IPS-NIHi7 (cell line): ENCODE measurements around the gene LGR4.

ENCODE experiments used
- DNase-seq: peaks from one replicate; pipeline ENCODE4 v3.0.0; 2012; ENCODE audit warnings: mixed read lengths; ENCODE audit errors: extremely low spot score

The LGR4 gene

DNA sequence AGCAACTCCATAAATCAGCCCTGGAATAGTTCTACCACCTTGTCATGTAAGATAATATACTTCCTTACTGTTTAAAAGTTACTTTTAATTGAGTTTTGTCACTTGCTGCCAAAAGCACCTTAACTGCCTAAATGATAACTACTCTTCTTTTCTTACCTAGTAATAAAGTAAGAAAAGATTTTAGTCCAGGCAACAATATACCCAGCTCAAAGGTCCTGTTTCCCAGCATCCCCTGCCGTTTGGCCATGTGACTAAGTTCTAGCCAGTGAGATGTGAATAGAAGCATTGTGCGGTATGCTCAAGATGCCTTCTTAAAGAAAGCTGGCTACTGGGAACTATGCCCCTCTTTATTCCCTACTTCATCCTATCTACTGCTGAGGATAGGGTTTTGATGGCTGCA lies 70.1 kb downstream of the LGR4 start:
- DNase-seq = no peak

DNA sequence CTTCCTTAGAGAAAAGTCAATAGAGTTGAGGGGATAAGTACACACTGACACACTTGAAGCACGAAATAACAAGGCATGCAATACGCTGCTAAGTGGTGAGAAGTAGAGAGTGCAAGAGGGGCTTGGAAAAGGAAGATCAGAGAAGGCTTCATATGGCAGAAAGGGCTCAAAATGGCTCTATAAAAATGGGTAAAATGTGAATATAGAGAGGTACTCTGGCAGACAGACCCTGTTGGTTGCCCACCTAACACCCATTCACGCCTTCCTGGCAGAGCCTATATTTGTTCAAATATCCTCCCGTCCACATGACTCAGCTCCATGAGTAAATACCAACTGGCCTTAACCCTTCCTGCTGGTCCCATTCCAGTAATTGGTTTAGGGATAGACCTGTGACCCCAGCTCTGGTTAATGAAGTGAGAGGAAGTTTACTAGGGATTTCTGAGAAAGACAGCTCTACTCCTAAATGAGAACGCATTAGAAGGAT lies 70.7 kb downstream of the LGR4 start:
- no peak for DNase-seq

DNA sequence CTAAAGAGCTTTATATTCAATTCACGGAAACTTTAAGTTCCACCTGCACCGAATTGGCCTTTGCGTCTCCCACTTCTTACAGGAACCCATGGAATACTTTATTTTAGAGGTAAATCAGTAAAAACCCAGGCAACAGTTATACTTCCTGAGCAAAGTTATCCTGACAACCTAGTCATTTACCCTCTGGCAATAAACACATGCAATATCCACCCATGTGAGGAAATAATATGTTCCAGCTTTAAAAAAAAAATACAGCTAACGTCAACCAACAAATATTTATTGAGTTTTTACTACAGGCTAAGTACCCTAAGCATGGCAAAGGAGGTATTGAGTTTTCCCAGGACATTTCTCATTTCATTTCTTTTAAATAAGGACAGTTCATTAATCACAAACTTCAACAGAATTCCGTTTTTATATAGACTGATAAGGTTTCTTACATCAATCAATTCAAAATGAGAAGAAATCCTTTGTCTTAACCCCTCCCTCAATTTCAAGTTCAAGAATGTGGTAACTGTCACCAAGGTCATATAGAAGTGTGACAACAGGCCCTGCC lies 71.2 kb downstream of the LGR4 start:
- DNase-seq = no peak

DNA sequence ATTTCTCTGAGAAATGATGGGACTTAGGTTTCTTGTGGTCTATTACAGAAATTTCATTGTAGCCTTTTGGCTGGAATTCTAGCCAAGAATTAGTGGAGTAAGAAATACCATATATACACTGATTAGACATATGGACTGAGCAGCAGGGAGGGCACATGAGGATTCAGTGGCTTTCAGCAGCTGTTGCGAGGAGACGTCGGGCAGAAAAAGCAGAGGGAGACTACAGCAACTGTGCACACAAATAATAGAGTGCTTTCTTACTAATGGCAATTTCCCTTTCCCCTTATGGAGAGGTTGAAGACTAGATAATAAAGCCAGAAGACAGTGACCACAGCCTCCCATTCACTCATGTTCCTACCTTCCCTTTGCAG lies 74.2 kb downstream of the LGR4 start:
- no peak for DNase-seq

DNA sequence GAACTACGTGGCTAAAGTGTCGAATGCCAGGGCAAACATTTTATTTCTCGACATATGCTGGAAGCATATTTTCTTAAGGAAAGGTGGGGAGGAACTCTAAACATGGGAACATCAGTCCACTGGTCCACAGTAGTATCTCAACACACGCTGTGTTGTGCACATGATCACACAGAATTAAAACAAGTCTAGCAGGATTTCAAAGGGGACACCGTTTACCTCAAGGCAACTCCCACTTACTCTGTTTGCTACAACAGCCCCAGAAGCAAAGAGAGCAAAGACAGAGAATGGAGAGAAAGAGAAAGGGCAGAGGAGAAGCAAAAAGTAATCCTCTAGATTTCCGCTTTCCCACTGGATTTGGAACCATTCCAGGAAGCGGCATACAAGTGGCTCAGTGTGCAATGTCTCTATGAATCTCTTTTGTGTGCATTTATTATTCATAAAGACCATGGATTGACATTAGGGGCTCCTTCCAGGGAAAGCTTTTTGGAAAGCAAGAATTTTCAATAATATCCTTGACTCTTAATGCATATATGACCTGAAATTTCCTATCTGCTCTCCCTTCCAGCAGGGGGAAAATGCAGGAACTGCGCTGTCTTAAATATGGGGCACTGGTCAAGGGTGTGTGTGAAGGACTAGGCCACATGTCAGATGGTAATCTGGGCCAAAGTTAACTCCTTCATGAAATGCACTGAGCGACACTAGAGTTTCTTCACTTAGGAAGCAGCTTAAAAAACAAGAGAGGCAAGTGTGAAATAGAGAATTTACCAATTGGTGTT lies 74.8 kb downstream of the LGR4 start:
- no peak for DNase-seq

DNA sequence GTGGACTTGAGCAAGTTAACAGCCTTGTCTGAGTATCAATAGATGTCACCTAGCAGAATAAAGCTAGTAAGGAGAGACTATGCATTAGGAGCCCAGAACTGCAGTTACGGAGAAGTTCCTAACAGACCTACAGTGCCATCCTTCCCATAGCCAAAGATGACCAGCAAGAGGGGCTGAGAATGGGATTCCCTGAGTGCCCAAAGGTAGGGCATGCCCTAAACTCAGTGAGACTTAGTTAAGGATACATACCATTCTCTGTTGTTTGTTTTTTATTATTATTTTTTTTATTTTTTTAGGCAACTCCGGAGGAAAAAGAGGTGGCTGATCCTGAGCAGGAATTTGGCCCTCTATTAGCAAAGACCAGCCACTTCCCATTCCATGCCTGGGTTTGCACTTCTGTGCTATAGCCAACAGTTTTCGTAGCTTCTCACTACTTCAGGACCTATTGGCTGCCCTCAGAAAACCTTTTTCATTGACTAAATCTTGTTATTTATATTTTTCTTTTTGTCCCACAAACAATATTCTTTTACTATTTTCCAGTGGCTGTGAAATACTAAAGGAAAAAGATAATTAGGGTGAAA lies 76.2 kb downstream of the LGR4 start:
- DNase-seq = no peak

DNA sequence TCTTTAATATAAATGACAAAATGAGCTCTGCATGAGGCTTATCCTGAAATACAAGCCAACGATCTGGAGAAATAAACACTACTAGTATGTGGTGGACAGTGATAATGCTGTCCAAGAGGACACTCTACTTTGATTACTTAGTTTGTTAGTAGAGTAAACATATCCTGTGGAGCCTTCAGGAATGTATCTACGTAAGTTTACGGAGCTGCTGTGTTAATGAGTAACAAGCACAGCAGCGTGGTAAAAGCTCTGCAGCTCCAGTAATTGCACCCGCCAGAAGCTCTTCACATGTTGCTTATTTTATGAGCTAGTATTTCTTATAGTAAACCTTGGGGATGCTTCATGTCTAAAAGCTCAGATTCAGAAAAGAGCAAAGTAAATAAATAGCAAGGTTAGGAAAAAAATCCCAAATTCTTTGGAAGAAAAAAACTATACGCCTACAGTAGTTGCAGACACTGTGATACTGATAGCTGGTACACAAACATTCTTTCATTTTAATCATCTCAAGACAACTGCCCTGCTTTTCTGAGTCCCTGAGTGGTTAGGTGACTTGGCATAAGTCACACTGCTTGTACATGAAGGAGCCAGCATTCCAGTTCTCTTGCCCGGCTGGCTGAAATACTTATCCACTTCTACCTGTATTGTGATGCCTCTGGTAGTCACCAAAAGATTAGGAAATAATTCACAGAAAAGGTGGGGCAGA lies 76.9 kb downstream of the LGR4 start:
- DNase-seq = no peak

DNA sequence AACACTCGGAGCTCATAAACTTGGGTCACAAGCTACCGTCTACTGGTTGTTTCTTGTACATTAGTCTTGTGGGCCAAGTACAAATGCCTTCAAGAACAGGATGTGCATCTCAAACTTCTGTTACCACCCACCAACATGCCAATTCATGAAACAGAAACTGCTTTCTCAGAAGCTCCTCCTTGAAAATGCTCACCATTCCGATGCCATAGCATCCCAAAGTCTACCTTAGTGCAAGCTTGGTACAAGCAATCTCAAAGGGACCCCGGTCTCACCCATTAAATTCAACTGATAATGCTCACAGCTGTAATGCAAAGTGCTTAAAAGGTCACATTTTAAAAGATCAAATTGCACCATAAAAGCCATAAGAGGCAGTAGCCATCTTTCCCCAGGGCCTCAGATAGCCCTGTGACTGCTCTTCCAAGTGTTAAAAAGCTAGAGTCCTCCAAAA lies 77.8 kb downstream of the LGR4 start:
- no peak for DNase-seq

DNA sequence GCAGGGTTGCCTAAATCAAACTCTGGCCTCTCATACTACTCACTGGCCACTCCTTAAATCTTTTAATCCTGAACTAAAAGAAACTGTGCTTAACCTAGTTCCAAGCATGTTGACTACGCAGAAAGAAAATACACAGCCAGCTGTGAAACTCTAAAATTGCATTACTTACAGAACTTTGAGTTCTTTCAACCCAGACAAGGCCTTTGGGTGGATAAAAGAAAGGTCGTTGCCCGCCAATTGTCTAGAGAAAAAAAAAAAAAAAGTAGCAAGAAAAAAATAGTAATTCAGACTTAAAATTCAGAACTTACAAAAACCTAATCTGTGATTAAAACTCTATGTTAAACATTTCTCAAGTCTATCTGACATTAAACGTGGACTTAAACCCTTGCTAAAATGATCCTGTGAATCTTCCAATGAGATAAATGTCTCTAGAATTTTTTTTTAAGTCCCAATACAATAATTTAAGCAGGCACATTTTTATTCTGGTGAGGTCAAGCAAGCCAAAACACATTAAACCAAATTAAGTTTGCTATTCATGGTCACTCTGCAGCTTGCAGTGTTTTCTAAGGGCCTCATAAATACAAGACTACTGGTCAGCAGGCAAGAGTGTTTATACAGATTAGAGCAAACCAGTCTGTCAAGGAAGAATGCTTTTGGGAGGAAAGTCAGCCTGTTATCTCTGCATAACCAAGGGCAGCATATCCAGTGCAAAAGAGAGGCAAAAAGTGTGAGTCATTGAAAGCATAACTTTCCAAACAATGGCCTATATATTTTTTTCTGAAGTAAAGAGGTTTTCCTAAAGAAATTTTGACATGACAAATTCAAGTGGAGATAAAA lies 80.1 kb downstream of the LGR4 start:
- no peak for DNase-seq

DNA sequence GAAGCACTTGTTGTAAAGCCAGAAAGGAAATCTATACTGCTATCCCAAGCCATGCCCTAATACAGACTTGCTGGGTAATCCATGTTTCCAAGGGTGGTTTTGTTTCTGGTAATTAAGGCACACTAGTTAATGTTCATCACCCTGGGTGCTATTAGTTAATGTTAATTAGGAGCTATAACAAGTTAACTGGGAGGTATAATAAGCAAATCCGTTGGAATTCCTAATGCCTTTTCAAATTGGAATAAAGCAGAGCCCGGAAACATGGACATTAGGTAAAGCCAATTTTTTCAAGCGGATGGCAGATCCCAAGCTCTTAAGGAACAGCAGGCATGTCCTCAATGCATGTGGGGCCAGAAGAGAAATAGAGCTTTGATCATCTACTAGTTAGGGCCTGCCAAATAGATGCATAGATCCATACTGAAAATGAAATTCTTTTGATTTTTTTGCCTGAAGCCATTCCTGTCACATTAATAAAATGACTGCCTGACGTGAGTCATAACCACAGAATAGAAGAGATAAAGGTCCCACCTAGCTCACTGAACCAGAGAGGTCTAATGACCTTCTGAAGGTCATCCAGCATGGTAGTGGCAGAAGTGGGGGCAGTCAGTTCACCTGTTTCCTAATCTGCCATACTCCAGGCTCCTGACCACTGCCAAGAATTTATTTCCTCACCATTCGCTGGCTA lies 81.1 kb downstream of the LGR4 start:
- no peak for DNase-seq

DNA sequence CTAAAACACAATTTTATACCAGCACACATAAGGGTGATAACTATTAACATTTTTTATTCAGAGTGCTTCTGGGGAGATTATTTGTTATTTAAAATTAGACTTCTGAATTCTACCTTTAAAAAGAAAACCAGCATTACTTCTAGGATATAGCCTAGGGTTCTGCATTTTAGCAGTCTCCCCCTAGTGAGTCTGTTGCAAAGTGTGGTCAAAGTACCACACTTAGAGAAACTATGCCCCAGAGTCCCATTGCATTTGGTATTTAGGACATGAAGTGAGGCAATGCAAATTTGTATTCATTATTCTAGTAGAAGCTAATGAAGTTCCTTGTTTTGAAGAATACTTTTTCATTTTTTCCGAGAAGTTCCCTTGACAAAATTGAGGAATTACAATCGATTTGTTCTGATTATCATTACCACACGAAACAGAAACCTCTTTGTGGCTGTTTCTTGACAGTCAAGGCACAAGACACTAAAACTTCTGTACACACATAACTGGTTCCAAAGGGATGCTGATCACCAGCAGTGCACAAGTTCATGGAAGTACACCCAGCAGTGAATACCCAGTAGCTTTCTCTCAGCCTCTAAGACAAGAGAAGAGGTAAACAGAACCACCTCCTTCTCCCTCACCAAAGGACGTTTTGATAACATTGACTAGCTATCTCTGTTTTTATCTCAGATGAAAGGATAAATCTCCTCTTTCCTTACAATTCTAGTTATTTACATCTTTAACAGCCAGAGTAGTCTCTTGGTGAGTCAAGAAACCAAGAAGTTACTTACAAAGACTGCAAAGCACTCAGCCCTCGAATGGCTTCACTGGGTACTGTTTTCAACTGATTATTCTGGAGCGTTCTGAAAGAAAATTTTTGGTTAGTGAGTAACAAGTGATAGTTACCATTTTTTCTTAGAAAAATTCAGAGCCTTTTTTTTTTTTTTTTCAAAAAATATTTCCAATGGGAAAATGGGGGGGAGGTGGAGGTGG lies 82.0 kb downstream of the LGR4 start:
- DNase-seq = no peak

DNA sequence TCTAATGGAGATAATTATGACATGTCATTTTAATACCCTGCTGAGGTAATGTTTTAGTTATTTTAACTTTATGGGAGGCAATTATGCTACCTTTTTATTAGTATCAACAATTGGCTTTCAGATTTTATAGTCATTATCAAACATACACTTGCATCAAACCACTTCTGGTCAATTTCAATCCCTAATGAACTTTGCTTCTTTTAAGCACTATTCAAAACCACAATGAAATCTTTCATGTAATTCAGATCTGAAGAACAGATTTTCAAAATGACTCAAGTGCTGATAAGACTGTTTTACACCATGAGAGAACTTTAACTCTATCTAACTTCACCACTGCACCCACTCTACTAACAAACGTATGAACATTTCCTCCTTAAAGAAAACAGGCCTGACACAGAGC lies 83.7 kb downstream of the LGR4 start:
- DNase-seq = no peak

DNA sequence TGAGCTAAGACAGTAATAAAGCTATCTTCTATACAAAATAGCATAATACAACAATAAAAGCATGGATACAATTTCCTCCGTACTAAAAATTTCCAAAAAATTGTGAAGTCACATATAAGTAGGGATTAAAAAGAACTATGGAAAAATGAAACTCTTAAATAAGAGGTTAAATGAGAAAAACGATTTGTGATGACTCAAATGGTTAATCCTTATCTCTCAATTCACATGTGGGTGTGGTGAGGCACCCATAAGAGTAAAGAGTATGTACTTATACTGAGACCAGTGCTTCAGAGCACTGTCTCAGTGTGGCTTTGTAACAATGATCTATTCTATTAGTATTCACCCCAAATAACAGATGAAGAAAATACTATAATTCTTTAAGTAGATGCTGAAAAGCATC lies 84.6 kb downstream of the LGR4 start:
- DNase-seq = no peak

DNA sequence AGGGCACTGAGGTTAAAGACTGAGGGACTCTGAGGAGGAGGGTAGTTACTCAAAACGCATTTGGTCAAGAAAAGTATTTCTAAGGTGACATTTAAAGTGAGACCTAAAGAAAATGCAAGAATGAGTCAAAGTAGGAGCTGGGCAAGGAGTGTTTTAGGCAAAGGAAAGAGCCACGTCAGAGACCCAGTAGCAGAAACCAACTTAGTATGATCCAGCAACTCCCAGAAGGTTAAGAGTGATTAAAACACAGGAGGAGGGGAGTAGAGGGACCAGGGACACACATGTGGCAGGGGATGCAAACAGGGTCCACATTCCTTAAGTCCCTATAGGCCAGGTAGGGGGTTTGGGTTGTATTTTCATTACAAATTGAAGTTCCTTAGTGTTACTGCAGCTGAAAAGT lies 85.2 kb downstream of the LGR4 start:
- no peak for DNase-seq

DNA sequence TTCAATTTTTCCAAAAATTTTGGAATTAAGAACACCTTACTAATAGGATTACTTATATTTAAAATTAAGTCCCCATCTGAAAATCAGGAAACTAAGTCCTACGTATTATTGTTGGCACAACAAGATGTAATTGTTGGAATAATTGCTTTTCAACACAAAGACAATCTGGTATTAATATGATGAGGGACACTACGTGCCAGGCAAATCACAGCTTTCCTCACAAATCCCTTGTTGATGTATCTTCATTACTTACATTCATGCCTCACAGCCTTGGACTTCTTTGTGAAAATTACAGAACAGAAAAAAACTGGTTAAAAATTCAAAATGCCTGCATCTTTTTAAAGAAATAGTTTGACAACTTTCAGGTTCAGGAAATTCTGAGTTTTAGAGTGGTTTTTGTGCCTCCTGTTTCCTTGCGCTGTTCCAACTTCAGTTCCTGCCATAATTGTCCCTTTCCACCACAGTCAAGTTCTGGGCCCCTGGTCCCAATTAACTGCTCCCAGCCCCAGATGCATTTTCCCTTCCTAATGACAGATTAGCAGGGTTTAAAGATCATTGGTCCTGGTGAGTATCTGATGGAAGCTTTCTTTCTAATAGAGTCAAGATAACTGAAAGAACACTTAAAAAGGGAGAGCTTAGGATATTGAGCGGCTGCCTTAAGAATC lies 86.3 kb downstream of the LGR4 start:
- no peak for DNase-seq

DNA sequence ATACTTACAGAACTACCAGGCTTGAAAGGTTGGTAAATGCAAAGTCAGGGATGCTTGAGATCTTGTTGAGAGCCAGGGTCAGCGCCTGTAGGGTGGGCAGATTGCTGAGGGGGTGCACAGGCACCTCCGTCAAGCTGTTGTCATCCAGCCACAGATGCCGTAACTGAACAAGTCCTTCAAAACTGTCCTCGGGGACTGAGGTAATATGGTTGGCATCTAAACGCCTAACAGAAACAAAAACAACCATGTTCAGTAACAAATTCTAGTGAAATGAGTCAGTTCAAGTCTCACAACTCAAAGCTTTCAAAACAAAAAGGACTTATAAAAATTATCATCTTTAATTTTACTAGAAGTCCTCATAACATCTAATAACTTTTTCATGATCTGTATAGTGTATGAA lies 87.3 kb downstream of the LGR4 start:
- DNase-seq = no peak

DNA sequence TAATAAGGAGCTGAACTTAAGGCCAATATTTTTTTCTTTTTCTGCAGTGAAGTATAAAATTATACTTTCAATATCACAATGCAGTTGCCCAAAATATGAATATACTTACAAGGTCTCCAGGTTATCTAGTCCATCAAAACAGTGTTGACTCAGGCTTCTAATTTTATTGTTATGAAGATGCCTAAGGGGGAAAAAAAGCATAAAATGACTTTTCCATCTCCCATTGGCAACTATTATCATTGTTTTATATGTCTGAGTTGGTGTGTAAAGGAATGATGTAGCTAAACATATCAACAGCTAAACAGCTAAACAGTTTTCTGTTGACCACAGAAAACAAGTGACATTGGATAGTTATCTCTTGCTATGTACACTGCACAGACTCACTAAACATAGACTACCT lies 88.4 kb downstream of the LGR4 start:
- no peak for DNase-seq

DNA sequence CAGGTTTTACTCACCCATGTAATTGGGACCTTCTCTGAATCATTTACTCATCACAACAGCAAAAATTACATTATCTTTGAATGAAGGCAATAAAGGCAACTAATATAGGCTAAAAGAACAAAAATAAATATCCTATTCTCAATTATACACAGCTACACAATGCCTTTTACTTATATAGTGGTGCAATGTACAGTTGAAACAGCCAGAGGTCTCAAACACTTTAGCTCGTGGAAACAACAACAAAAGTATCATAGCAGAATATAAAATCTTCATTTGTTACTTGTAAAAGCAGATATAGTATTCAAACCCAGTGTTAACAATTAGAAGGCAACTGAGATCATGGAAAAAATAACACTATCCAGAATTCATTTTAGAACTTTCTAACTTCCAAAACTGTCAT lies 88.9 kb downstream of the LGR4 start:
- DNase-seq = no peak

DNA sequence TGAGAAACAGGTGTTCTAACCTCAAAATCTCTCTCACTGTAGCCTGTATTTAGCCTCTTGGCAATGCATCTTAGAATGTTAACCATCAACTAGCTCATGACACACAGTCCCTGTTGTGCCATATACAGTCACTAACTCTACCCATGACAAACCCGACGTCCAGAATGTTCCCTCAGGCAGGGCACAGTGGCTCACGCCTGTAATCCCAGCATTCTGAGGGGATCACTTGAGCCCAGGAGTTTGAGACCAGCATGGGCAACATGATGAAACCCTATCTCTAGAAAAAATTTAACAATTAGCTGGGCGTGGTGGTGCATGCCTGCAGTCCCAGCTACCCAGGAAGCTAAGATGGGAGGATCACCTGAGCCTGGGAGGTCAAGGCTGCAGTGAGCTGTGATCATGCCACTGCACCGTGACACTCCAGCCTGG lies 91.3 kb downstream of the LGR4 start:
- DNase-seq = no peak
